ENCODE data around the gene LRP1B.
"Not testable (repeated sequence)": the region's sequence is repeated elsewhere in the genome, so short reads cannot be mapped to it uniquely, and the experiment has no call there.

LRP1B gene

DNA sequence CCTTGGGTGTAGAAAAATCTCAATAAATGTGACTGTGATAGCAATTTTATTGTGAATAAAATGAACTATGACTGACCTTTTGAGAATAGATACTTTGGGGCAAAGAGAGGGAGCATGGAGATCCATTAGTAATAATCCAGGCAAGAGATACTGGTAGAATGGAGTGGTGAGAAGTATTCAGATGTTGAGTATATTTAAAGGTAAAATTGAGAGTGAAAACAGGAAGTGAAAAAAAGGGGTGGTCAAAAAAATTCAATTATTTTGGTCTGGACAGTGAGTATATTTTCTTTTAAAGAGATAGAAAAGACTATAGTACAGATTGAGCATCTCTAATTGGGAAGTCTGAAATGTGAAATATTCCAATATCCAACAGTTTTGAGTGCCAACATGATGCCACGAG lies 1835.0 kb downstream of the LRP1B start:
- DNase-seq (ENCODE audit: extremely low spot score, insufficient read length, low read depth) = no peak
- no peak for FAIRE-seq

GRCh38 chr2:140288726-140289125 lies 1842.1 kb downstream of the LRP1B start:
- no peak for FAIRE-seq
- DNase-seq (ENCODE audit: extremely low spot score, insufficient read length, low read depth) = no peak

DNA sequence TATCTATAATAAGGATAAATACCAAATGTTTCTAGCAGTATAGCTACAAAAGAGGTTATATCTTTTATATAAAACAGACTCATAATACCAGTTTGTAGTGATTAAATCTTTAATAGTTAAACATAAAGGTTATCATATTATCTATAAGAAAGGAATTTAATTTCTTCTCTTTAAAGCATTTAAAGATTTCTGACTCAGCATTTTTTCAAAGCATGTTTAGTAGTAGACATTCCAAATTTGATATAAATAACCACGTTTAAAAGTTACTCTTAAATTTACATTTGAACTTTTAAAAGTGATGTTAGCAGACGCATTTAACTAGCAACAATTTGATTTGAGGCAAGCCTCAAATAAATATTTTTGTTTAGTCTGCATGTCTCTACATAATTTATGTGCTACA lies 1842.6 kb downstream of the LRP1B start:
- FAIRE-seq = no peak

GRCh38 chr2:140286377-140286776 lies 1844.4 kb downstream of the LRP1B start:
- no peak for DNase-seq (ENCODE audit: extremely low spot score, insufficient read length, low read depth)
- no peak for FAIRE-seq

More for the DNA sequence above, 1842.6 kb downstream of the LRP1B start:
- DNase-seq (ENCODE audit: extremely low spot score, insufficient read length, low read depth) = no peak

- FAIRE-seq; DNase-seq (ENCODE audit: extremely low spot score, insufficient read length, low read depth): not testable (repeated sequence)
These were observed 1853.5 kb downstream of the LRP1B start for GRCh38 chr2:140277344-140277743.

DNA sequence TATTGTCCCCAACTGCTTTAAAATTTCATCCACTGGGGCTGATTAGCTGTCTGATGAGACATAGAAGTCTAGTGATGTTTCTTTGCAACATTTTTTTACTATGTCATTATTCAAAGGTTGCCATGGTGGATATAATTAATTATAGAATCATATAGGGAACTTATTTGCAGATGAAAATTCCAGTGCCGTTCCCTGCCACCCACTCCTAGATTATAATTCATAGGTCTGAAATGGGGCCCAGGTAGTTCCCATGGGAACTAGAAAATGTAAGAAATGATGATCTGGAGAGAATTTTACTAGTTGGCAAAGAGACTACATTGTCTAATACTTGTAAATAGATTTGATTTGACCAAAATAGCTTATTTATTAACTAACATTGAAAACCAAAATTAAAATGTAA lies 1854.2 kb downstream of the LRP1B start:
- DNase-seq (ENCODE audit: extremely low spot score, insufficient read length, low read depth) = no peak
- FAIRE-seq = no peak

DNA sequence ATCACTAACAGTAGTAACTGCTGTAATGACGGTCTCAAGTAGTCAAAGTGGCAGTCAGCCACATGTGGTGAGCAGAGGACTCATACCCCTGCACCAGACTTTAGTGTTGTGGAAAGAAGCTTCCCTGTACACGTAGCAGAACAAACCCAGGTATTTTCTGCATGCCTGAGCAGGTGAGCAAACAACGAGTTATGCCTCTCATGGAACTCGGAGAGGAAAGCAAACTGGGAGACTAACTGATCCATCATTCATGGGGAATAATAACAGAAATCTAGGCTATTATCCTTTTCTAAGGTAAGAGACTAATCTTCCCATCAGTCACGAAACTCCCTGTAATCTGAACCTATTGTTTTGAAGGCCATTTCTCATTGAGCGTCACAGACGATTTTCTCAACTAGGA lies 1855.4 kb downstream of the LRP1B start:
- DNase-seq (ENCODE audit: extremely low spot score, insufficient read length, low read depth) = no peak
- no peak for FAIRE-seq

GRCh38 chr2:140274891-140275290 lies 1855.9 kb downstream of the LRP1B start:
- no peak for FAIRE-seq

GRCh38 chr2:140273958-140274357 lies 1856.9 kb downstream of the LRP1B start:
- FAIRE-seq = no peak
- no peak for DNase-seq (ENCODE audit: extremely low spot score, insufficient read length, low read depth)

More at GRCh38 chr2:140274891-140275290, 1855.9 kb downstream of the LRP1B start:
- DNase-seq (ENCODE audit: extremely low spot score, insufficient read length, low read depth) = no peak

DNA sequence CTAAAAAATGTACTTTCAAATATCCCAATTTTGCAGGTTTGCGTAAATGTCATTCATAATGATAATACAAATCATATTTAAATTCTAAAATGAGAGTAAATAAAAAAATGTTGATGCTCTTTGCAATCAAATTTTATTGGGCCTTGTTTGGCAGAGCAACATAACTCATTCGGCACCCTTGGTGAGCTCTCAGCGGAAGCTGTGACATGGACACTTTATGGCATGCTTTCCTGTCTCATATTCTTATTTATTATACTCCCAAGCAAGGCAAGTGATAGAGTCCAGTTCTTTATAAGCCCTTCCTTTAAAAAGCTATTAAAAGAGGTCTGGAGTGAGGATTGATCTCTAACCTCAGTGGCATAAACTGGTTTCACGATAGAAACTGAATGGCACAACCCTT lies 1857.4 kb downstream of the LRP1B start:
- no peak for DNase-seq (ENCODE audit: extremely low spot score, insufficient read length, low read depth)
- FAIRE-seq = no peak

DNA sequence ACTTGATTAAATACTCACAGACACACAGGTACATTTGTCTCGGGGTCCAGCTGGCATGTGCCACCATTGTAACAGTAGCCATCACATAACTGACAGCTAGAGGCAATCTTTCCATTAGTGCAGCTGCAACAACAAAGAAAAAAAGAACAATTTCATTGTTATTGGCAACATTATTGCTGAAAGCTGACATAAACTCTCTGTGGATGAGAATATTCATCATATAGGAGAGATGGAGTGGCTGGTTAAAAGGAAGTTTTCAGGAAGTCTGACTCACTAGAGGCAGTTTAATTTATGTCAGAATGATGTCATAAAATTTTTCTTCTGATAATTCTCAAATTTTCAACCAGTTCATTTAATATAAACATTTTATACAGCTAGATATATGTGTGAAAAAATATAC lies 1860.6 kb downstream of the LRP1B start:
- no peak for DNase-seq (ENCODE audit: extremely low spot score, insufficient read length, low read depth)
- no peak for FAIRE-seq

DNA sequence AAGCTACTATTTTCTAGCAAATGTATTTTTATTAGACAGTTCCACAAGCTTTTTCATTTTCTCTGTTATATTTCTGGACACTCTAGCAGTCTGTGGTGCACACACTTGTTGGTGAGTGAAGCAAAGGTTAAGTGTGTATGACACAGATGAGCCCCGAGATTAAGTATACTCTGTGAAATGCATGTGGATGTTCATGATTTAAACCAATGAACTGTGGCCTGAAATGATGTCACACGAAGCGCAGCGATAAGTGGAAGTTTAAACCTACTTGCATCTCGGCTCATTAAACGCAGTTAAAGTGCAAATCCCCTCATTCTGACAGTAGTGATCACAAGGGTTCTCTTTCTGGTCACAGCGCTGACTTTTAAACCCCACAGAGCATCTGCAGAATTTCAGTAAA lies 1861.8 kb downstream of the LRP1B start:
- DNase-seq (ENCODE audit: extremely low spot score, insufficient read length, low read depth) (no peak), FAIRE-seq (no peak)

DNA sequence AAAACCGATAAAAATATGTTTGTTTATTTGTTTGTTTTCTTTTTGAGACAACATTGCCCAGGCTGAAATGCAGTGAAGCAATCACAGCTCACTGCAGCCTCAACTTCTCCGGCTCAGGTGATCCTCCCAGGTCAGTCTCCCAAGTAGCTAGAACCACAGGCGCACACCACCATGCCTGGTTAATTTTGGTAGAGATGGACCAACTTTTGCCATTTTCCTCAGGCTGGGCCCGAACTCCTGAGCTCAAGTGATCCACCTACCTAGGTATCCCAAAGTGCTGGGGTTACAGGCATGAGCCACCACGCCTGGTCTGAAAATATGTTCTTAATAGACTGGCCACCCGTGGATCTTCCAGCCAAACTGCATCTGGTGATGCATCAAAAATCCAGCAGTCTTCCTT lies 1867.9 kb downstream of the LRP1B start:
- FAIRE-seq (no peak), DNase-seq (ENCODE audit: extremely low spot score, insufficient read length, low read depth) (no peak)

DNA sequence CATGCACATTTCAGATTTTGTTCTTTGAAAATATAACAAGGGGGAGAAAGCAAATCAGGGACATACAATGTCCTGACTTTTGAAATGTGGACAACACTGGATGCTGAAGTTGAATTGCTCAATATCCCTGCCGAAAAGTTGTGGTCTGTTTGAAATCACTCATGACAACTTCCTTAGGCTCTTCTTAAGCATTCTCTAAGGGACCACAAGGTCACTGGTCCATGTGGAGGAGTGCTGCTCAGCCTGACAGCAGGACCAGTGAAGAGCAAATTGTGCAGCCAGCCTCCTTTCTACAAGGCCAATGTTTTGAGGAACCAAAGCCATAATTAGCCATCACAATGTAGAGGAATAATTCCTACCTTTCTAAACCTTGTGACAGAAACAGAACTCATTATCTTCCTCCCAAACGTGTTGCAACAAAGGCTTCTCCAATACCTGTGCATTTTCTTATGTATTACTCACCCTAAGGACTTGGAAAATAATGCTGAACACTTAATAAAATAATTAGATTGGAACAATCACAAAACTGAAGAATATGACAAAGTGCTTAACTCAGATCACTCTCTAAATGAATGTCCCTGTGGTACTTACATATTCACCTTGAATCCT lies 1873.0 kb downstream of the LRP1B start:
- FAIRE-seq (no peak), DNase-seq (ENCODE audit: extremely low spot score, insufficient read length, low read depth) (no peak)

GRCh38 chr2:140256080-140256479 lies 1874.7 kb downstream of the LRP1B start:
- no peak for FAIRE-seq

GRCh38 chr2:140249821-140250220 lies 1881.0 kb downstream of the LRP1B start:
- DNase-seq (ENCODE audit: extremely low spot score, insufficient read length, low read depth) = no peak
- no peak for FAIRE-seq

More at GRCh38 chr2:140256080-140256479, 1874.7 kb downstream of the LRP1B start:
- DNase-seq (ENCODE audit: extremely low spot score, insufficient read length, low read depth) = no peak

DNA sequence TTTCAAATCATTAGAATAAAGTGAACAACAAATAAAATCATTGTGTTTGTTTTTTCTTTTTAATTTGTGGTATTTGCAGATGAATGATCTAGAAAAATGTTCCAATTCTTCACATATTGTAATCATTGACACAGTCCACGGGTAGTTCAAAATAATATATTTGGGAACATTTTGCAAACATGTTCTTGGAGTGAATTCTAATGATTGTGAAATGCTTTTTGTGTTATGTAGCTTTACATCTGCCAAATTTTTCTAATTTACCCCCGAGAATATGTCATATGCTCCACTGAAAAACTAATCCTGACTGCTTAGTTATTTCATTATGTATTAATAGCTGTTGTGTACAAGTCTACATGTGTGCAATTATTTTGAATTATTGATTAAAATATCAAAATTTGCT lies 1882.2 kb downstream of the LRP1B start:
- DNase-seq (ENCODE audit: extremely low spot score, insufficient read length, low read depth) (no peak), FAIRE-seq (no peak)

DNA sequence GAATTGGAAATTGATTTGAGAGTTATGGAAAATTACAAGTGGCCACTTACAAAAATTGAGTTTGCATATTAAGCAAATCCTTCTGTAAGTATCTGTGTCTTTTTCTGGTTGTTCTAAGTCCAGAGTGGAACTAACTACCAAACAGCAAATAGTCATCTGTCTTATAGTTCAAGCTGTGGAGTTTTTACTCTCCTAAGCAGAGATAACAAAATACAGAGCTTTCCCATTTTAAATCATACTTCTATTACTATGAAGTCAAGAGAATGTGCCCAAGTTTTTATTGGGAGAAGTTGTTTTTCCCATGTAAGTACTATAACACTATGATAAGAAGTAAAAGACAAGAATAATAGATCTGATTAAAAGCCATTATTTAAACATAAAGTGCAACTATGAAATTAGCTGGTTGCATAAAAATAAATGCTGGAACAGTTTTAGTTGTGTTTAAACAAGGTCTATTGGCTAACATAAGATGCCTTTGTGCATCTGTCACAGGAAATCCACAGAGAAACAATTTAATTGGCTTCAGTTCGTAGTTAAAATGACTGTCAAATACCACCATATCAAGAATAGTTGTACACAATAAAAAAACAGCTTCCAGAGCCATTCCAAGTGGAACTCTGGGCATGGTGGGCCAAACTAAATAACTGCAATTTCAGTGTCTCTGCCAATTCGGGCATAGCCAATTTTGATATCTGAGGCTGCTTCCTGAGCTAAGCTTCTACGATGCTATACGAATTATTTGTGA lies 1883.2 kb downstream of the LRP1B start:
- DNase-seq (ENCODE audit: extremely low spot score, insufficient read length, low read depth) (no peak), FAIRE-seq (no peak)

- DNase-seq (ENCODE audit: extremely low spot score, insufficient read length, low read depth) (no peak), FAIRE-seq (no peak)
These were observed 1883.9 kb downstream of the LRP1B start for GRCh38 chr2:140246957-140247356.

DNA sequence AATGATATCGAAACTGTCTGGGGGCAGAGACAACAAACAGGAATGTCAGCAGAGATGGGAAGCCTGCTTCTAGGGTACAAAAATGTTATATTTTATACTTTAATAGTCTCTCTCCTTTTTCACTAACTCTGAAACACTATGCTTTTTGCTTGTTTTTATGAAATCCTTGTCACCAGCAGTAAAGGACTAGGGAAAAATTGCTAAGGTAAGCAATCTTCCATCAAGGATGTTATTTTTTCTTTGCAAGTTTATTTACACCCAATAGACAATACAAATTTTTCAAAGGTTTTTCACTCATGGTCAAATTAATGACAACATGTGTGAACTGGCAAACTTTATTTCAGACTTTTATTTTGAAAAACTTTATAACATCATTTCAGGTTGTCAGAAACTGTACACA lies 1884.8 kb downstream of the LRP1B start:
- no peak for DNase-seq (ENCODE audit: extremely low spot score, insufficient read length, low read depth)
- no peak for FAIRE-seq

- FAIRE-seq = no peak
- no peak for DNase-seq (ENCODE audit: extremely low spot score, insufficient read length, low read depth)
These were observed 1887.9 kb downstream of the LRP1B start for GRCh38 chr2:140242889-140243288.

- DNase-seq (ENCODE audit: extremely low spot score, insufficient read length, low read depth) (no peak), FAIRE-seq (no peak)
These were observed 1896.7 kb downstream of the LRP1B start for GRCh38 chr2:140234116-140234515.

Data from GM18507 (cell line).